MM.1S (cell line): Measurements from ENCODE around the gene SMIM13.

Experiments used
- CTCF ChIP-seq: fragments of 300-600 bp; sonication (generic); IDR thresholded peaks from 2 replicates; pipeline ENCODE4 v1.5.1; 2016; ENCODE audit warnings: antibody characterized with exemption, low read length, mixed read lengths
- EZH2 ChIP-seq: fragments of 300-600 bp; sonication (generic); optimal IDR thresholded peaks from 2 replicates; pipeline ENCODE3; 2017; ENCODE audit warnings: low read depth, mild to moderate bottlenecking, antibody characterized with exemption, low read length, mixed read lengths
- EZH2phosphoT487 ChIP-seq: fragments of 300-600 bp; sonication (generic); IDR thresholded peaks from 2 replicates; pipeline ENCODE4 v1.6.1; 2018; ENCODE audit warnings: antibody characterized with exemption, low read length

GRCh38 chr6:11055127-11055627 lies 38.5 kb upstream of the SMIM13 start:
- TF ChIP-seq CTCF (no peak), EZH2phosphoT487 (no peak), EZH2 (no peak)
